GM12878 (cell line): ENCODE data around the gene SP8. TPM values are rescaled to one million over a fixed set of nuclear protein-coding genes. Genes with fewer than 3 reads are reported as not detected.
A peak's percentile ranks its signal among the peaks of the same experiment; 100 is the strongest.

Experiments used
- ATAC-seq: fragments of 200-7000 bp; cut with Tn5 transposase; 3 replicates; pipeline ENCODE4 v1.9.1; 2020; ENCODE audit warnings: mild to moderate bottlenecking, moderate library complexity
- BruUV-seq: library from RNA; stranded (reverse); fragments of 400-500 nt; replicated peaks from 2 replicates; lab custom pipeline; 2021; lab: Mats Ljungman, UMichigan
- CTCF ChIA-PET: fragments of 300-600 bp; sonication (Branson Sonifier 250); formaldehyde crosslinking; extraction: SDS; loops from one replicate; lab custom pipeline; 2021; ENCODE audit warnings: inconsistent platforms; lab: Yijun Ruan, JAX
- POLR2A ChIA-PET: fragments of 350-600 bp; formaldehyde crosslinking; extraction: SDS; loops from one replicate; lab custom pipeline; 2021; ENCODE audit warnings: inconsistent platforms; lab: Charles Lee
- RAD21 ChIA-PET: fragments of 300-600 bp; sonication (Branson Sonifier 250); formaldehyde crosslinking; loops from one replicate; lab custom pipeline; 2023; ENCODE audit warnings: antibody characterized with exemption; ENCODE audit not compliant: unreplicated experiment; lab: Charles Lee
- SMC1A ChIA-PET: fragments of 300-600 bp; sonication (Branson Sonifier 250); formaldehyde crosslinking; loops from one replicate; lab custom pipeline; 2023; ENCODE audit not compliant: unreplicated experiment, uncharacterized antibody; lab: Charles Lee
- DNase-seq: peaks from one replicate; pipeline ENCODE4 v3.0.0-alpha.2; 2011; ENCODE audit warnings: low read depth, low spot score
- FAIRE-seq: peaks from 3 replicates; lab custom pipeline; 2011; peaks lifted over from hg19 to GRCh38; lab: Jason Lieb, UNC
- H2AFZ ChIP-seq: 2 replicates; pipeline ENCODE4 v1.6.0; 2011; ENCODE audit warnings: low read depth, low read length, control low read depth; ENCODE audit not compliant: control insufficient read depth
- H3K27ac ChIP-seq: 2 replicates; pipeline ENCODE4 v1.5.1; 2011; ENCODE audit warnings: control low read depth; ENCODE audit not compliant: control insufficient read depth, insufficient read depth
- H3K27me3 ChIP-seq, 2 experiments: replicated peaks in 1 of 2; 2 replicates each; pipeline versions ENCODE4 v1.6.0 to v1.6.1; 2011; ENCODE audit warnings: low read length in 1 of 2; ENCODE audit not compliant: control insufficient read depth in 2 of 2, insufficient read depth in 2 of 2
- H3K36me3 ChIP-seq, 2 experiments: 2 replicates each; pipeline ENCODE4 v1.5.1; 2011; ENCODE audit warnings: low read length in 1 of 2; ENCODE audit not compliant: control insufficient read depth in 2 of 2, insufficient read depth in 2 of 2
- H3K4me1 ChIP-seq: 2 replicates; pipeline ENCODE4 v1.6.1; 2011; ENCODE audit warnings: mild to moderate bottlenecking, low read length, moderate library complexity, mixed read lengths; ENCODE audit not compliant: control insufficient read depth, insufficient read depth
- H3K4me2 ChIP-seq: 2 replicates; pipeline ENCODE4 v1.6.0; 2011; ENCODE audit warnings: control low read depth; ENCODE audit not compliant: control insufficient read depth, insufficient read depth
- H3K4me3 ChIP-seq: fragments of 200-600 bp; sonication (generic); 2 replicates; pipeline ENCODE4 v1.5.1; 2016
- H3K79me2 ChIP-seq: 2 replicates; pipeline ENCODE4 v1.6.0; 2011; ENCODE audit warnings: low read length; ENCODE audit not compliant: control insufficient read depth, insufficient read depth
- H3K9ac ChIP-seq: 2 replicates; pipeline ENCODE4 v1.8.0; 2011; ENCODE audit warnings: low read length, control low read depth, mixed read lengths; ENCODE audit not compliant: control insufficient read depth, insufficient read depth
- H3K9me3 ChIP-seq: replicated peaks from 3 replicates; pipeline ENCODE4 v1.5.1; 2011; ENCODE audit warnings: mild to moderate bottlenecking, low read length; ENCODE audit not compliant: control insufficient read depth, insufficient read depth
- H4K20me1 ChIP-seq: 2 replicates; pipeline ENCODE4 v1.6.0; 2011; ENCODE audit not compliant: control insufficient read depth, insufficient read depth
- ATF2 ChIP-seq: IDR thresholded peaks from 2 replicates; pipeline ENCODE4 v1.6.1; 2012; ENCODE audit warnings: low read length, inconsistent platforms
- ATF3 ChIP-seq: IDR thresholded peaks from 2 replicates; pipeline ENCODE4 v1.6.1; 2011; ENCODE audit warnings: low read depth, mild to moderate bottlenecking, low read length, moderate library complexity, borderline replicate concordance; ENCODE audit errors: extremely low read depth
- E2F8 ChIP-seq: fragments of 450-650 bp; IDR thresholded peaks from 2 replicates; pipeline ENCODE4 v1.6.1; 2018; ENCODE audit warnings: mild to moderate bottlenecking, low read depth, moderate library complexity; ENCODE audit not compliant: partially characterized antibody
- ESRRA ChIP-seq: IDR thresholded peaks from 2 replicates; pipeline ENCODE4 v1.6.1; 2012; ENCODE audit warnings: mild to moderate bottlenecking, low read length, improper control_type of control experiment
- SUZ12 ChIP-seq: fragments of 200-600 bp; sonication (generic); IDR thresholded peaks from one replicate; pipeline ENCODE4 v1.6.1; 2018; ENCODE audit warnings: antibody characterized with exemption, mild to moderate bottlenecking; ENCODE audit not compliant: unreplicated experiment
- WGBS: methylation state at CpG from one replicate; pipeline ENCODE4 v1.1.6; 2016; ENCODE audit warnings: low lambda C conversion rate; ENCODE audit not compliant: insufficient replicate concordance, insufficient coverage; ENCODE audit errors: missing lambda C conversion rate; 5-methylcytosine and 5-hydroxymethylcytosine counted together
- in situ Hi-C: fragments of 300-500 bp; cut with MboI; formaldehyde crosslinking; loops from 9 replicates; pipeline ENCODE4 v1.14.3; 2018; ENCODE audit warnings: mixed read lengths
- intact Hi-C: fragments of 100-400 bp; cut with micrococcal nuclease; formaldehyde crosslinking; loops from one replicate; pipeline ENCODE4 v1.14.2; 2022; ENCODE audit not compliant: unreplicated experiment
- polyA plus RNA-seq, 11 experiments: library from polyadenylated mRNA; depleted of rRNA in 4 of 11; unstranded in 6 of 11; stranded (reverse) in 5 of 11; fragments of >200 nt; fragmentation: Nextera tagmentation in 4 of 11; fragmentation: Illumina TruSeq in 1 of 11; extraction: Ambion mirVana in 4 of 11; extraction: Trizol in 1 of 11; gene quantifications; 1 replicate in 1 of 11; 2 replicates in 10 of 11; pipeline versions ENCODE4 v1.2.1 to v1.2.3, GENCODE V29; 2011 to 2016; ENCODE audit warnings: inconsistent platforms in 2 of 11, missing spikeins in 2 of 11, low read depth in 1 of 11
- total RNA-seq, 4 experiments: library from RNA; depleted of rRNA in 3 of 4; stranded (reverse); fragments of >200 nt in 3 of 4; fragmentation: Illumina TruSeq in 1 of 4; extraction: Trizol in 1 of 4; gene quantifications; 2 replicates each; pipeline versions ENCODE4 v1.2.1 to v1.2.3, GENCODE V29; 2013 to 2021

SP8 gene
- total and polyA plus RNA-seq, 10 of the 15 experiments (the other 5 are each of a cell fraction or from before 2014, with no cell fraction given) = not detected

GRCh38 chr7:20795361-20795760 is 8.7 kb upstream of the SP8 start (continued):
- no peak for TF ChIP-seq E2F8

GRCh38 chr7:20794676-20795075 is 8.0 kb upstream of the SP8 start:
- Histone ChIP-seq H3K79me2 (no peaks in the 10 kb centered on the region), H3K4me1 (peaks cover 3% of the 10 kb centered on the region), H3K27me3 (peaks cover 5 to 39% of the 10 kb centered on the region in 2 experiments), H2AFZ (no peak overlapping the region), H3K4me3 (no peak overlapping the region), H4K20me1 (no peaks in the 10 kb centered on the region), H3K9ac (no peak overlapping the region), H3K4me2 (no peak overlapping the region), H3K9me3 (no peaks in the 10 kb centered on the region; the same call in 1 of the 3 replicates), H3K27ac (no peak overlapping the region), H3K36me3 (no peaks in the 10 kb centered on the region)
- BruUV-seq = no TSS peak
- SMC1A ChIA-PET = no interaction called here
- DNase-seq (no peak), ATAC-seq (no peak), FAIRE-seq (no peak)
- POLR2A ChIA-PET = no interaction called here
- intact Hi-C loops = no loop called here
- RAD21 ChIA-PET = no interaction called here
- WGBS = 31% methylated on average over 13 of the region's 13 CpGs
- CTCF ChIA-PET = interaction anchor here (0.5 kb wide), 1 partner anchor 95 kb away, joined by 5 read pairs; no protein-coding TSS in a partner anchor
- TF ChIP-seq SUZ12 = peak; percentile 11
- TF ChIP-seq ATF2 = no peak
- no peak for TF ChIP-seq ESRRA
- TF ChIP-seq ATF3 = no peak
- in situ Hi-C loops = no loop called here
